Measurements from ENCODE around the gene KLHL29.

- TF ChIP-seq CTCF (IDR thresholded peaks at IDR 0.05) (no peak), POLR2A (IDR thresholded peaks at IDR 0.05) (no peak)
Measured at GRCh38 chr2:23588106-23588505, 203.1 kb downstream of the KLHL29 start.

Data from thyroid gland (tissue), 4 donors.